GM21737 (cell line): Measurements from ENCODE around the gene OR6J1.
"Not testable (repeated sequence)": the region's sequence is repeated elsewhere in the genome, so short reads cannot be mapped to it uniquely, and the experiment has no call there.

ENCODE experiments used
- ATAC-seq: cut with Tn5 transposase; IDR thresholded peaks from one replicate; pipeline ENCODE4 v1.9.1; 2021; ENCODE audit warnings: mild to moderate bottlenecking, moderate library complexity; ENCODE audit not compliant: unreplicated experiment

OR6J1 gene

GRCh38 chr14:22651586-22651985 lies 7.4 kb upstream of the OR6J1 start:
- ATAC-seq, result no peak

GRCh38 chr14:22650960-22651521 lies 6.9 kb upstream of the OR6J1 start:
- no peak for ATAC-seq

- ATAC-seq, result no peak
Measured at GRCh38 chr14:22650046-22650739, 6.0 kb upstream of the OR6J1 start.

- ATAC-seq, result no peak
Measured at GRCh38 chr14:22648506-22648905, 4.4 kb upstream of the OR6J1 start.

- no peak for ATAC-seq
Measured at GRCh38 chr14:22646570-22647254, 2.6 kb upstream of the OR6J1 start.

- ATAC-seq, result no peak
Measured at GRCh38 chr14:22641846-22642245, 2.3 kb downstream of the OR6J1 start.

- no peak for ATAC-seq
Measured at GRCh38 chr14:22640192-22640591, 4.0 kb downstream of the OR6J1 start.

GRCh38 chr14:22635980-22636379 lies 8.2 kb downstream of the OR6J1 start:
- not testable (repeated sequence) for ATAC-seq

- ATAC-seq, result no peak
Measured at GRCh38 chr14:22634233-22634900, 9.8 kb downstream of the OR6J1 start.

- no peak for ATAC-seq
Measured at GRCh38 chr14:22630486-22630885, 13.7 kb downstream of the OR6J1 start.

GRCh38 chr14:22630066-22630465 lies 14.1 kb downstream of the OR6J1 start:
- ATAC-seq, result no peak

- no peak for ATAC-seq
Measured at GRCh38 chr14:22629361-22629760, 14.8 kb downstream of the OR6J1 start.

GRCh38 chr14:22627506-22628263 lies 16.5 kb downstream of the OR6J1 start:
- no peak for ATAC-seq

- no peak for ATAC-seq
Measured at GRCh38 chr14:22626590-22626989, 17.6 kb downstream of the OR6J1 start.

- ATAC-seq, result no peak
Measured at GRCh38 chr14:22623047-22623446, 21.1 kb downstream of the OR6J1 start.

- ATAC-seq, result no peak
Measured at GRCh38 chr14:22622255-22622654, 21.9 kb downstream of the OR6J1 start.

- ATAC-seq, result not testable (repeated sequence)
Measured at GRCh38 chr14:22615765-22616164, 28.4 kb downstream of the OR6J1 start.

- no peak for ATAC-seq
Measured at GRCh38 chr14:22614240-22614799, 29.8 kb downstream of the OR6J1 start.

- no peak for ATAC-seq
Measured at GRCh38 chr14:22613736-22614239, 30.4 kb downstream of the OR6J1 start.

GRCh38 chr14:22613106-22613695 lies 31.0 kb downstream of the OR6J1 start:
- ATAC-seq, result no peak
